SKM-1 treated with dmso at 0.1 percent for 144 hours (cell line): ENCODE data around the gene FAM117B.

Experiments used
- DNase-seq: peaks from one replicate; lab custom pipeline; 2025; ENCODE audit not compliant: unreplicated experiment; lab: John Stamatoyannopoulos, UW

The FAM117B gene

GRCh38 chr2:202634556-202635427, at the start of gene FAM117B:
Gene FAM117B, plus strand, starts transcription at chr2:202634969. Its CDS starts 219 bp downstream, at chr2:202635188.
- DNase-seq, result peak; percentile 96

GRCh38 chr2:202588647-202589581, 45.9 kb upstream of the FAM117B start:
- DNase-seq, result peak; percentile 64

GRCh38 chr2:202589582-202589949, 45.2 kb upstream of the FAM117B start:
- DNase-seq, result no peak

- no peak for DNase-seq
These were observed 42.2 kb upstream of the FAM117B start for GRCh38 chr2:202592566-202592965.

- DNase-seq, result no peak
These were observed 35.7 kb upstream of the FAM117B start for GRCh38 chr2:202599105-202599504.

GRCh38 chr2:202599911-202600310, 34.9 kb upstream of the FAM117B start:
- no peak for DNase-seq

GRCh38 chr2:202604699-202605098, 30.1 kb upstream of the FAM117B start:
- DNase-seq, result no peak

- no peak for DNase-seq
These were observed 29.6 kb upstream of the FAM117B start for GRCh38 chr2:202605174-202605573.

- DNase-seq, result peak; percentile 60
These were observed 26.5 kb upstream of the FAM117B start for GRCh38 chr2:202608142-202608852.

GRCh38 chr2:202609381-202610145, 25.2 kb upstream of the FAM117B start:
- peak; percentile 61 for DNase-seq

GRCh38 chr2:202610380-202610779, 24.4 kb upstream of the FAM117B start:
- no peak for DNase-seq

- DNase-seq, result no peak
These were observed 22.6 kb upstream of the FAM117B start for GRCh38 chr2:202612145-202612544.

- DNase-seq, result no peak
These were observed 21.3 kb upstream of the FAM117B start for GRCh38 chr2:202613479-202613878.

- no peak for DNase-seq
These were observed 10.6 kb upstream of the FAM117B start for GRCh38 chr2:202624133-202624532.

GRCh38 chr2:202627042-202627441, 7.7 kb upstream of the FAM117B start:
- DNase-seq, result no peak

- DNase-seq, result no peak
These were observed 6.0 kb upstream of the FAM117B start for GRCh38 chr2:202628646-202629198.

GRCh38 chr2:202632682-202633290, 2.0 kb upstream of the FAM117B start:
- no peak for DNase-seq

- no peak for DNase-seq
These were observed 1.3 kb upstream of the FAM117B start for GRCh38 chr2:202633470-202633869.

- DNase-seq, result peak; percentile 71
These were observed 851 bp downstream of the FAM117B start for GRCh38 chr2:202635428-202636212.
